BJ (cell line): ENCODE measurements around the gene INSR. TPM values are rescaled to one million over a fixed set of nuclear protein-coding genes. Genes with fewer than 3 reads are reported as not detected.

Experiments
- CTCF ChIA-PET: fragments of 350-600 bp; formaldehyde crosslinking; extraction: SDS; loops from one replicate; lab custom pipeline; 2021; ENCODE audit warnings: antibody characterized with exemption, inconsistent platforms; lab: Yijun Ruan, JAX
- POLR2A ChIA-PET: fragments of 300-600 bp; sonication (Branson Sonifier 250); formaldehyde crosslinking; extraction: SDS; loops from one replicate; lab custom pipeline; 2021; ENCODE audit warnings: antibody characterized with exemption; lab: Charles Lee
- DNase-seq: peaks from one replicate; pipeline ENCODE4 v3.0.0-alpha.2; 2011; ENCODE audit warnings: low read depth
- H3K27me3 ChIP-seq: 2 replicates; pipeline ENCODE4 v1.6.0; 2011; ENCODE audit warnings: low read length; ENCODE audit not compliant: control insufficient read depth, insufficient read depth
- H3K36me3 ChIP-seq: 2 replicates; pipeline ENCODE4 v1.5.1; 2011; ENCODE audit warnings: low read length; ENCODE audit not compliant: control insufficient read depth, insufficient read depth
- H3K4me3 ChIP-seq: 2 replicates; pipeline ENCODE4 v1.5.1; 2011; ENCODE audit warnings: low read depth, mild to moderate bottlenecking, control low read depth, low read length
- polyA plus RNA-seq: library from polyadenylated mRNA; depleted of rRNA; stranded (reverse); fragments of >200 nt; gene quantifications from 2 replicates; pipeline ENCODE4 v1.2.3, GENCODE V29; 2011
- TF ChIP-seq, protein P1 (sequence below): IDR thresholded peaks from 2 replicates; pipeline ENCODE4 v1.5.1; 2011; ENCODE audit warnings: low read depth, mild to moderate bottlenecking, control low read depth, inconsistent platforms, low read length, moderate library complexity; ENCODE audit not compliant: insufficient read depth

Gene INSR
- polyA plus RNA-seq, 1 experiment, result 5.7 TPM

DNA sequence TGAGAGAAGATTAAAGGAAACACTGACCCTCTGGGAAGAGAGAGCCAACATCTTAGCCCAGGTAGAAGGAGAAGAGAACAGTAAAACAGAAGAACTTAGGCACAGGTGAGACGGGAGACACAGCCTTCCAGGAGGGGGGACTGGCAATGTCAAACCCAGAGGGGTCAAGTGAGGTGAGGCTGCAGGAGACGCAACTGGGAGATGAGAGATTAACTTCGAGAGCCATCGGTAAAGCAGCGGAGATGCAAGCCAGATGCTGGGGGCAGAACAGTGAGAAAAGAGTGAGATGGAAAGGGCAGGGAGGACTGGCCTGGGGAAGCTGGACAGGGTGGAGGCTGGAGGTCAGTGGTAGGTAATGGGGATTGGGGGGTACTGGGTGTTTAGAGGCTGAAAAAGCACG lies 5.2 kb downstream of the INSR start:
- CTCF ChIA-PET, result interaction anchor here (1.1 kb wide), 1 partner anchor 49 kb away, joined by 3 read pairs; no protein-coding TSS in a partner anchor
- POLR2A ChIA-PET, result no interaction called here
- DNase-seq, result no peak
- Histone ChIP-seq H3K36me3 (no peaks in the 10 kb centered on the region; the same call in 1 of the 2 replicates), H3K4me3 (no peak overlapping the region), H3K27me3 (no peaks in the 10 kb centered on the region)
- TF ChIP-seq, protein P1, sequence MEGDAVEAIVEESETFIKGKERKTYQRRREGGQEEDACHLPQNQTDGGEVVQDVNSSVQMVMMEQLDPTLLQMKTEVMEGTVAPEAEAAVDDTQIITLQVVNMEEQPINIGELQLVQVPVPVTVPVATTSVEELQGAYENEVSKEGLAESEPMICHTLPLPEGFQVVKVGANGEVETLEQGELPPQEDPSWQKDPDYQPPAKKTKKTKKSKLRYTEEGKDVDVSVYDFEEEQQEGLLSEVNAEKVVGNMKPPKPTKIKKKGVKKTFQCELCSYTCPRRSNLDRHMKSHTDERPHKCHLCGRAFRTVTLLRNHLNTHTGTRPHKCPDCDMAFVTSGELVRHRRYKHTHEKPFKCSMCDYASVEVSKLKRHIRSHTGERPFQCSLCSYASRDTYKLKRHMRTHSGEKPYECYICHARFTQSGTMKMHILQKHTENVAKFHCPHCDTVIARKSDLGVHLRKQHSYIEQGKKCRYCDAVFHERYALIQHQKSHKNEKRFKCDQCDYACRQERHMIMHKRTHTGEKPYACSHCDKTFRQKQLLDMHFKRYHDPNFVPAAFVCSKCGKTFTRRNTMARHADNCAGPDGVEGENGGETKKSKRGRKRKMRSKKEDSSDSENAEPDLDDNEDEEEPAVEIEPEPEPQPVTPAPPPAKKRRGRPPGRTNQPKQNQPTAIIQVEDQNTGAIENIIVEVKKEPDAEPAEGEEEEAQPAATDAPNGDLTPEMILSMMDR, result no peak

DNA sequence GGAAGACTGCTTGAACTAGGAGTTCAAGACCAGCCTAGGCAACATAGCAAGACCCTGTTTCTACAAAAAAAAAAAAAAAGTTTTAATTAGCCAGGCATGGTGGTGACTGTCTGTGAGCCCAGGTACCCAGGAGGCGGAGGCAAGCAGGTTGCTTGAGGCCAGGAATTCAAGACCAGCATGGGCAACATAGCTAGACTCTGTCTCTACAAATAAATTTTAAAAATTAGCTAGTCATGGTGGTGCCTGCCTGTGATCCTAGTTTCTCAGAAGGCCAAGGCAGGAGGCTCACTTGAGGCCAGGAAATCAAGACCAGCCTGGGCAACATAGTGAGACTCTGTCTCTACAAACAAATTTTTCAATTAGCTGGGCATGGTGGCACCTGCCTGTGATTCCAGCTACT lies 6.1 kb downstream of the INSR start:
- TF ChIP-seq, protein P1, result no peak
- Histone ChIP-seq H3K36me3 (no peaks in the 10 kb centered on the region; the same call in 1 of the 2 replicates), H3K4me3 (no peak overlapping the region), H3K27me3 (no peaks in the 10 kb centered on the region)
- no peak for DNase-seq
- POLR2A ChIA-PET, result interaction anchor here (0.6 kb wide), 2 partner anchors 16 to 69 kb away, joined by 3 to 14 read pairs; no protein-coding TSS in a partner anchor
- CTCF ChIA-PET, result interaction anchor here (1.1 kb wide), 1 partner anchor 48 kb away, joined by 3 read pairs; no protein-coding TSS in a partner anchor

DNA sequence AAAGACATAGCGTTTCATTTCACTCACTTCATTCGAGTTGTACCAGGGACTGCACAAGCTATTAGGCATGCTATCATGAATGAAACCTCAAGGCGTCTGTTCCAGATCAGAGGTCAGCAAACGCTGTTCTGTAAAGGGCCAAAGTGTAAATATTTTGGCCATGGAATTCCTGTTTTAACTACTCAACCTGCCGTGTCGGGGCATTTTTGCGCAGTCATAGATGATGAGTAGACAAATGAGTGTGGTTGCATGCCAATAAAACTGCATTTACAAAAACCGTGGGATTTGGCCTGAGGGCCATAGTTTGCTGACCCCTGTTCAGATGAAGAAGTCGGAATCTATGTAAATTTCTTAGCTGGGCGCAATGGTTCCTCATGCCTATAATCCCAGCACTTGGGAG lies 6.5 kb downstream of the INSR start:
- ChIA-PET CTCF (interaction anchor here (1.1 kb wide), 1 partner anchor 48 kb away, joined by 3 read pairs; no protein-coding TSS in a partner anchor), POLR2A (interaction anchor here (0.6 kb wide), 1 partner anchor 68 kb away, joined by 14 read pairs; no protein-coding TSS in a partner anchor)
- DNase-seq, result no peak
- no peaks in the 10 kb centered on the region for H3K27me3 ChIP-seq
- H3K4me3 ChIP-seq, result no peak overlapping the region
- TF ChIP-seq, protein P1, result no peak
- H3K36me3 ChIP-seq, result no peaks in the 10 kb centered on the region; the same call in 1 of the 2 replicates

DNA sequence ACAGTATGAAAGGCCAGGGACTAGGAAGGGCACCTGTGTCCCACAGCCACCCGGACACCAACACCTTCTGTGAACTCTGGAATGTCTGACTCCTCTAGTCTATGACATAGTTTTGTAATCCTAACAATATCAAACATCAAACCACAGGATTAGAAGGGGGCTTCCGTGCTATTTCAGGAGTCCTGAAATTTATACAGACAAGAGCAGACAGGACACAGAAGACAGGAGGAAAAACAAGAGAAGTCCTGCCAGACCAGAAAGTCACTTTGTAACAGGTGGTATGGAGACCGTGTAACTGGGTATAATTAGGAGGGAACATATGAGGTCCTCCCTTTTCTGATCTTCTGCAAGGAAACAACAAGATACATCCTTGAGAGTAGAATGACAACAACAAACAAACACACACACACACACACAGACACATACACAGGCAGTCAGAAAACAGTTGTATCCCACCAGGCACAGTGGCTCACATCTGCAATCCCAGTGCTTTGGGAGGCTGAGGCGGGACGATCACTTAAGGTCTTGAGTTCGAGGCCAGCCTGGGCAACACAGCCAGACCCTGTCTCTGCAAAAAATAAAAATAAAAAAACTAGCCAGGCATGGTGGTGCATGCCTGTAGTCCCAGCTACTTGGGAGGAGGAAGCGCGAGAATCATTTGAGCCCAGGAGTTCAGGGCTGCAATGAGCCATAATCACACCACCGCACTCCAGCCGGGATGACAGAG lies 13.1 kb downstream of the INSR start:
- TF ChIP-seq, protein P1, result no peak
- no peak overlapping the region for H3K4me3 ChIP-seq
- CTCF ChIA-PET, result no interaction called here
- no peak for DNase-seq
- POLR2A ChIA-PET, result no interaction called here
- H3K27me3 ChIP-seq, result no peaks in the 10 kb centered on the region
- no peaks in the 10 kb centered on the region; the same call in 1 of the 2 replicates for H3K36me3 ChIP-seq

DNA sequence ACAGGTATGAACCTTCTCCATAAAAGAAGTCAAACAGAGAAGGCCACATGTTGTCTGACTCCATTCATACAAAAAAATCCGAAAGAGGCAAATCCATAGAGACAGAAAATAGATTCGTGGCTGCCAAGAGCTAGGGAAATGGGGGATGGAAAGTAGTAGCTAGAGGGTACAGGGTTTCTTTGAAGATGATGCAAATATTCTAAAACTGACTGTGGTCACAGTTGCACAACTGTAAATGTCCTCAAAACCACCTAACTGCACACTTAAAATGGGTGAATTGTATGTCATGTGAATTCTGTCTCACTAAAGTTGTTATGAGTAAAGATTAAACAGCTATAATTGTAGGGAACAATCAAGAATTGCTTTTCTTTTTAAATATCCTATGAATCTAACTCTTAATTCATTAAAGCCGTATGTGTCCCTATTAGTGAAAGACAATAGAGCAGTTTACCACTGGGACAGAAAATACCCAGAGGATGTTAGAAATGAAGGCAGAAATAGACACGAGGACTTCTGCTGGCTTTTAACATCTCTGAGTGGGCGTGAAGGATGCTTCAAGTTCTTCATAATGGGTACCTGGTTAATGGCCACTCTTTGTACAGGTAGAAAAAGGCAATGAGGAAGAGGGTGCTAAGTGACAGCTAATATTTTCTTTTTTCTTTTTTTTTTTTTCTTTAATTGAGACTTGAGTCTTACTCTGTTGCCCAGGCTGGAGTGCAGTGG lies 21.2 kb downstream of the INSR start:
- Histone ChIP-seq H3K4me3 (no peak overlapping the region), H3K36me3 (no peaks in the 10 kb centered on the region), H3K27me3 (no peaks in the 10 kb centered on the region)
- ChIA-PET CTCF (no interaction called here), POLR2A (interaction anchor here (0.7 kb wide), 1 partner anchor 15 kb away, joined by 3 read pairs; no protein-coding TSS in a partner anchor)
- TF ChIP-seq, protein P1, result no peak
- no peak for DNase-seq
